Measurements from ENCODE around the gene CENPH. TPM values are rescaled to one million over a fixed set of nuclear protein-coding genes. Genes with fewer than 3 reads are reported as not detected.
"Not testable (repeated sequence)": the region's sequence is repeated elsewhere in the genome, so short reads cannot be mapped to it uniquely, and the experiment has no call there.

CENPH gene
- total RNA-seq, 4 donors from 2014 or later: 4.8 to 10.4 (median 9.0) TPM

GRCh38 chr5:69166686-69167492 is 22.5 kb upstream of the CENPH start, which contains the start of gene CCNB1:
CCNB1 (plus strand) TSS chr5:69167150; CDS start chr5:69167263, 113 bp downstream.
- TF ChIP-seq CTCF (IDR thresholded peaks at IDR 0.05): no peak
- peak in 1 of 4 donors; percentile 38 for TF ChIP-seq POLR2A (IDR thresholded peaks at IDR 0.05)
- 5 to 11% methylated on average over 5 to 10 of the region's 50 CpGs for whole genome bisulfite sequencing, 2 donors
- Histone ChIP-seq H3K27me3 (no peaks in the 10 kb centered on the region), H3K27ac (peak within 1 kb of the TSS; percentile 61 to 82 (median 72)), H3K4me1 (peaks cover 0 to 28% (median 9%) of the 10 kb centered on the region in 3 donors), H3K4me3 (peak within 1 kb of the TSS; percentile 72 to 86 (median 79)), H3K9me3 (no peaks in the 10 kb centered on the region), H3K36me3 (peaks cover 0 to 13% (median 4%) of the 10 kb centered on the region in 3 donors)
- peak; percentile 80 for DNase-seq
- intact Hi-C loops (cut with DNase I): no loop called here

GRCh38 chr5:69167493-69167855 is 21.9 kb upstream of the CENPH start:
- Histone ChIP-seq H3K36me3 (peaks cover 0 to 19% (median 4%) of the 10 kb centered on the region in 3 donors), H3K9me3 (no peaks in the 10 kb centered on the region), H3K27ac (peak overlapping the region; percentile 61 to 82 (median 72)), H3K27me3 (no peaks in the 10 kb centered on the region), H3K4me1 (peaks cover 0 to 28% (median 9%) of the 10 kb centered on the region in 3 donors), H3K4me3 (peak overlapping the region; percentile 72 to 86 (median 79))
- intact Hi-C loops (cut with DNase I): no loop called here
- DNase-seq: no peak
- WGBS, 2 donors: 1% methylated on average over 11 of the region's 11 CpGs
- no peak for TF ChIP-seq POLR2A (IDR thresholded peaks at IDR 0.05)
- TF ChIP-seq CTCF (IDR thresholded peaks at IDR 0.05): no peak

- peak overlapping the region; percentile 72 to 86 (median 79) for H3K4me3 ChIP-seq
- no peak for DNase-seq
- intact Hi-C loops (cut with DNase I): no loop called here
- H3K4me1 ChIP-seq: peaks cover 0 to 28% (median 9%) of the 10 kb centered on the region in 3 donors
- H3K27ac ChIP-seq: peak overlapping the region in 2 of 4 donors; percentile 71 to 82
- H3K36me3 ChIP-seq: peaks cover 0 to 22% (median 4%) of the 10 kb centered on the region in 3 donors
- H3K27me3 ChIP-seq: no peaks in the 10 kb centered on the region
- no peak for TF ChIP-seq POLR2A (IDR thresholded peaks at IDR 0.05)
- TF ChIP-seq CTCF (IDR thresholded peaks at IDR 0.05): no peak
- H3K9me3 ChIP-seq: no peaks in the 10 kb centered on the region
- WGBS, 2 donors: 29 to 33% methylated on average over 8 of the region's 8 CpGs
These were observed 21.5 kb upstream of the CENPH start for GRCh38 chr5:69167929-69168328.

GRCh38 chr5:69170495-69170894 is 18.9 kb upstream of the CENPH start:
- no peak for DNase-seq
- WGBS, 2 donors: 93 to 100% methylated on average over 1 of the region's 1 CpG
- no peak for TF ChIP-seq POLR2A (IDR thresholded peaks at IDR 0.05)
- no peak for TF ChIP-seq CTCF (IDR thresholded peaks at IDR 0.05)
- peaks cover 0 to 47% (median 4%) of the 10 kb centered on the region in 3 donors for H3K36me3 ChIP-seq
- no peak overlapping the region for H3K27ac ChIP-seq
- peaks cover 0 to 28% (median 9%) of the 10 kb centered on the region in 3 donors for H3K4me1 ChIP-seq
- H3K4me3 ChIP-seq: no peak overlapping the region
- H3K9me3 ChIP-seq: no peaks in the 10 kb centered on the region
- no peaks in the 10 kb centered on the region for H3K27me3 ChIP-seq
- intact Hi-C loops (cut with DNase I): no loop called here

GRCh38 chr5:69170969-69171368 is 18.4 kb upstream of the CENPH start:
- Histone ChIP-seq H3K9me3 (no peaks in the 10 kb centered on the region), H3K36me3 (peaks cover 0 to 52% (median 4%) of the 10 kb centered on the region in 3 donors), H3K27me3 (no peaks in the 10 kb centered on the region), H3K4me1 (peaks cover 0 to 28% (median 9%) of the 10 kb centered on the region in 3 donors), H3K27ac (no peak overlapping the region), H3K4me3 (no peak overlapping the region)
- no peak for TF ChIP-seq CTCF (IDR thresholded peaks at IDR 0.05)
- TF ChIP-seq POLR2A (IDR thresholded peaks at IDR 0.05): no peak
- no peak for DNase-seq
- intact Hi-C loops (cut with DNase I): no loop called here
- 98 to 100% methylated on average over 3 of the region's 3 CpGs for WGBS, 2 donors

GRCh38 chr5:69181659-69182293 is 7.6 kb upstream of the CENPH start:
- WGBS, 2 donors: 81 to 88% methylated on average over 11 to 12 of the region's 15 CpGs
- H3K9me3 ChIP-seq; H3K4me3 ChIP-seq; H3K4me1 ChIP-seq; H3K27ac ChIP-seq; H3K27me3 ChIP-seq; intact Hi-C loops (cut with DNase I); DNase-seq: not testable (repeated sequence)
- H3K36me3 ChIP-seq: peaks cover 0 to 13% (median 0%) of the 10 kb centered on the region in 3 donors

All from esophagus squamous epithelium (tissue), 5 donors.